HepG2 (cell line): ENCODE measurements around the gene HAUS5. TPM values are rescaled to one million over a fixed set of nuclear protein-coding genes. Genes with fewer than 3 reads are reported as not detected.

ENCODE experiments used
- ARID5B ChIP-seq: IDR thresholded peaks from 2 replicates; pipeline ENCODE4 v1.4.0; 2020; ENCODE audit warnings: mild to moderate bottlenecking, missing genetic modification reagents
- CREB1 ChIP-seq, 2 experiments: fragments of 450-650 bp in 1 of 2; IDR thresholded peaks; 2 replicates each; pipeline ENCODE4 v1.6.1; 2016 to 2017; ENCODE audit warnings: control low read depth in 1 of 2, mild to moderate bottlenecking in 1 of 2, missing compliant biosample characterization in 1 of 2, missing genetic modification characterization in 1 of 2
- FOXP4 ChIP-seq: sonication (generic); formaldehyde crosslinking; IDR thresholded peaks from 2 replicates; pipeline ENCODE4 v1.4.0; 2020; ENCODE audit warnings: missing genetic modification reagents
- HIC2 ChIP-seq: sonication (generic); formaldehyde crosslinking; IDR thresholded peaks from 2 replicates; pipeline ENCODE4 v1.9.0; 2022; ENCODE audit warnings: low read depth, missing genetic modification reagents
- HOXA3 ChIP-seq: sonication (generic); formaldehyde crosslinking; IDR thresholded peaks from 2 replicates; pipeline ENCODE4 v1.5.0; 2020; ENCODE audit warnings: missing genetic modification reagents
- HOXA5 ChIP-seq: sonication (generic); formaldehyde crosslinking; IDR thresholded peaks from 2 replicates; pipeline ENCODE4 v1.4.0; 2020; ENCODE audit warnings: missing genetic modification reagents
- KDM5B ChIP-seq: sonication (generic); formaldehyde crosslinking; IDR thresholded peaks from 2 replicates; pipeline ENCODE4 v1.4.0; 2020; ENCODE audit warnings: missing genetic modification reagents, mild to moderate bottlenecking, borderline replicate concordance
- MED8 ChIP-seq: sonication (generic); formaldehyde crosslinking; IDR thresholded peaks from 2 replicates; pipeline ENCODE4 v1.8.1; 2023; ENCODE audit warnings: mild to moderate bottlenecking, missing genetic modification reagents; ENCODE audit not compliant: insufficient replicate concordance
- MIER3 ChIP-seq: IDR thresholded peaks from 2 replicates; pipeline ENCODE4 v1.6.1; 2016; ENCODE audit warnings: missing compliant biosample characterization, borderline replicate concordance
- PRDM4 ChIP-seq: sonication (generic); formaldehyde crosslinking; IDR thresholded peaks from 2 replicates; pipeline ENCODE4 v1.9.0; 2021; ENCODE audit warnings: missing genetic modification reagents, borderline replicate concordance
- REPIN1 ChIP-seq: sonication (generic); formaldehyde crosslinking; IDR thresholded peaks from 2 replicates; pipeline ENCODE4 v1.8.0; 2022; ENCODE audit warnings: missing genetic modification reagents, low read depth, mild to moderate bottlenecking, borderline replicate concordance
- TRIM22 ChIP-seq: fragments of 450-650 bp; IDR thresholded peaks from 2 replicates; pipeline ENCODE4 v1.6.1; 2017
- ZNF530 ChIP-seq: sonication (generic); formaldehyde crosslinking; IDR thresholded peaks from 2 replicates; pipeline ENCODE4 v1.5.0; 2020; ENCODE audit warnings: low read depth, mild to moderate bottlenecking, missing genetic modification reagents
- ZNF614 ChIP-seq: IDR thresholded peaks from 2 replicates; pipeline ENCODE4 v1.6.1; 2018; ENCODE audit warnings: missing biosample characterization, missing genetic modification reagents, inconsistent platforms, borderline replicate concordance
- ZNF784 ChIP-seq: sonication (generic); formaldehyde crosslinking; IDR thresholded peaks from 2 replicates; pipeline ENCODE4 v1.5.1; 2020; ENCODE audit warnings: missing genetic modification reagents, mild to moderate bottlenecking, borderline replicate concordance
- polyA plus RNA-seq, 8 experiments: library from polyadenylated mRNA; depleted of rRNA in 3 of 8; stranded (reverse) in 7 of 8; unstranded in 1 of 8; fragments of >200 nt; fragmentation: Illumina TruSeq in 4 of 8; extraction: Trizol in 4 of 8; gene quantifications; 2 replicates each; pipeline versions ENCODE4 v1.2.1 to v1.2.3, GENCODE V29; 2011 to 2016; ENCODE audit warnings: low read depth in 4 of 8, missing spikeins in 1 of 8, mixed read lengths in 1 of 8; ENCODE audit not compliant: insufficient read depth in 1 of 8
- total RNA-seq, 5 experiments: library from RNA; depleted of rRNA; stranded (reverse); fragments of >200 nt; fragmentation: Illumina TruSeq; extraction: Trizol; gene quantifications; 2 replicates each; pipeline ENCODE4 v1.2.3, GENCODE V29; 2016; ENCODE audit warnings: low read depth in 1 of 5

The HAUS5 gene
- total and polyA plus RNA-seq, 2 of the 13 experiments (the other 11 are each of a cell fraction or from before 2014, with no cell fraction given), result 10.3 to 17.7 TPM

- TF ChIP-seq TRIM22 (no peak), PRDM4 (CRISPR knock-in tag) (no peak), ZNF784 (peak; percentile 63; the same call in 1 of the 2 replicates), KDM5B (CRISPR knock-in tag) (no peak; the same call in 1 of the 2 replicates), HIC2 (peak; percentile 98), ZNF530 (no peak), ARID5B (CRISPR knock-in tag) (peak; percentile 82), MIER3 (CRISPR knock-in tag) (no peak), CREB1 (IDR thresholded peaks at IDR 0.05) (no peak), CREB1 (CRISPR knock-in tag; IDR thresholded peaks at IDR 0.05) (0 out of 2 replicates have a peak, but pooled peaks have one; percentile 52), HOXA3 (CRISPR knock-in tag) (peak; percentile 71), HOXA5 (no peak), MED8 (CRISPR knock-in tag) (peak; percentile 50), FOXP4 (peak; percentile 82), REPIN1 (peak; percentile 89; the same call in 1 of the 2 replicates), ZNF614 (CRISPR knock-in tag) (0 out of 2 replicates have a peak, but pooled peaks have one; percentile 20)
Measured at GRCh38 chr19:35569281-35569781, 43.2 kb upstream of the HAUS5 start (continued).
